H1 (cell line): Measurements from ENCODE around the gene ABCD4. TPM values are rescaled to one million over a fixed set of nuclear protein-coding genes. Genes with fewer than 3 reads are reported as not detected.

Experiments
- CTCF ChIA-PET: fragments of 300-600 bp; sonication (Branson Sonifier 250); formaldehyde crosslinking; loops from one replicate; lab custom pipeline; 2021; ENCODE audit not compliant: partially characterized antibody; lab: Charles Lee
- POLR2A ChIA-PET: fragments of 300-600 bp; sonication (Branson Sonifier 250); formaldehyde crosslinking; loops from one replicate; lab custom pipeline; 2021; ENCODE audit warnings: inconsistent platforms; ENCODE audit not compliant: partially characterized antibody; lab: Charles Lee
- DNase-seq, 2 experiments: peaks; one replicate each; pipeline versions ENCODE4 v3.0.0 to v3.0.0-alpha.2; 2010 to 2022; ENCODE audit warnings: low spot score in 2 of 2, low read depth in 1 of 2, mixed read lengths in 1 of 2
- FAIRE-seq: peaks from 2 replicates; lab custom pipeline; 2011; peaks lifted over from hg19 to GRCh38; lab: Jason Lieb, UNC
- H2AFZ ChIP-seq: 2 replicates; pipeline ENCODE4 v1.8.1; 2012; ENCODE audit warnings: low read length, inconsistent platforms
- H2AK5ac ChIP-seq: 2 replicates; pipeline ENCODE4 v1.6.1; 2013; ENCODE audit warnings: low read depth, low read length
- H2BK120ac ChIP-seq: replicated peaks from 2 replicates; pipeline ENCODE3; 2013; ENCODE audit warnings: low read depth, low read length, inconsistent platforms
- H2BK12ac ChIP-seq: 2 replicates; pipeline ENCODE4 v1.6.1; 2013; ENCODE audit warnings: low read depth, low read length
- H2BK15ac ChIP-seq: 2 replicates; pipeline ENCODE4 v1.6.1; 2013; ENCODE audit warnings: low read length
- H2BK20ac ChIP-seq: 2 replicates; pipeline ENCODE4 v1.6.1; 2013; ENCODE audit warnings: low read length
- H2BK5ac ChIP-seq: 2 replicates; pipeline ENCODE4 v1.6.1; 2013; ENCODE audit warnings: low read depth, low read length
- H3K14ac ChIP-seq: 2 replicates; pipeline ENCODE4 v1.6.1; 2013; ENCODE audit warnings: inconsistent platforms; ENCODE audit not compliant: insufficient read length
- H3K18ac ChIP-seq: 2 replicates; pipeline ENCODE4 v1.6.1; 2013; ENCODE audit warnings: low read length; ENCODE audit errors: extremely low read depth
- H3K23ac ChIP-seq: 2 replicates; pipeline ENCODE4 v1.6.1; 2013; ENCODE audit warnings: inconsistent platforms; ENCODE audit not compliant: insufficient read length
- H3K23me2 ChIP-seq: 2 replicates; pipeline ENCODE4 v1.6.1; 2013; ENCODE audit warnings: low read depth, low read length
- H3K27ac ChIP-seq: 2 replicates; pipeline ENCODE4 v1.6.1; 2011; ENCODE audit warnings: low read depth, low read length, inconsistent platforms
- H3K27me3 ChIP-seq, 4 experiments: replicated peaks in 1 of 4; 1 replicate in 1 of 4; 2 replicates in 3 of 4; pipeline versions ENCODE4 v1.6.1 to v1.8.1; 2011 to 2013; ENCODE audit warnings: low read length in 3 of 4, mild to moderate bottlenecking in 3 of 4, inconsistent platforms in 2 of 4, mixed read lengths in 2 of 4, moderate library complexity in 1 of 4; ENCODE audit not compliant: control insufficient read depth in 3 of 4, insufficient read depth in 3 of 4; ENCODE audit errors: extremely low read depth in 1 of 4
- H3K36me3 ChIP-seq, 4 experiments: 2 replicates each; pipeline versions ENCODE4 v1.6.1 to v1.8.1; 2011 to 2013; ENCODE audit warnings: mild to moderate bottlenecking in 4 of 4, low read length in 3 of 4, moderate library complexity in 2 of 4, control low read depth in 1 of 4, inconsistent platforms in 1 of 4; ENCODE audit not compliant: insufficient read depth in 4 of 4, control insufficient read depth in 2 of 4
- H3K4ac ChIP-seq: replicated peaks from 2 replicates; pipeline ENCODE3; 2013; ENCODE audit warnings: low read length, low read depth, mixed read lengths, inconsistent platforms; ENCODE audit not compliant: insufficient read length
- H3K4me1 ChIP-seq, 4 experiments: replicated peaks in 1 of 4; 1 replicate in 1 of 4; 2 replicates in 3 of 4; pipeline versions ENCODE4 v1.6.1 to v1.8.1; 2011 to 2013; ENCODE audit warnings: low read length in 3 of 4, inconsistent platforms in 2 of 4, mixed read lengths in 1 of 4; ENCODE audit not compliant: insufficient read depth in 4 of 4, control insufficient read depth in 3 of 4
- H3K4me2 ChIP-seq, 2 experiments: 2 replicates each; pipeline versions ENCODE4 v1.6.1 to v1.8.1; 2011 to 2013; ENCODE audit warnings: low read depth in 2 of 2, low read length in 2 of 2, control low read depth in 1 of 2, inconsistent platforms in 1 of 2, mild to moderate bottlenecking in 1 of 2; ENCODE audit not compliant: insufficient read depth in 1 of 2
- H3K4me3 ChIP-seq, 4 experiments: fragments of 200-600, 300-600 bp in 1 of 4; sonication (generic), shearing (Covaris generic), sonication (Bioruptor Twin) in 1 of 4; 2 replicates each; pipeline versions ENCODE4 v1.5.1 to v1.8.1; 2011 to 2016; ENCODE audit warnings: low read length in 4 of 4, low read depth in 3 of 4, control low read depth in 2 of 4, inconsistent platforms in 2 of 4, mild to moderate bottlenecking in 2 of 4, mixed read lengths in 1 of 4, moderate library complexity in 1 of 4; ENCODE audit not compliant: insufficient read depth in 2 of 4; ENCODE audit errors: extremely low read depth in 1 of 4
- H3K56ac ChIP-seq: replicated peaks from 2 replicates; pipeline ENCODE3; 2013; ENCODE audit warnings: low read depth, mild to moderate bottlenecking, mixed read lengths, low read length, inconsistent platforms; ENCODE audit not compliant: insufficient read length
- H3K79me1 ChIP-seq: 2 replicates; pipeline ENCODE4 v1.6.1; 2013; ENCODE audit warnings: low read depth, low read length, control low read depth
- H3K79me2 ChIP-seq, 2 experiments: 2 replicates each; pipeline versions ENCODE4 v1.6.1 to v1.8.1; 2012 to 2013; ENCODE audit warnings: low read length in 2 of 2, mild to moderate bottlenecking in 2 of 2, inconsistent platforms in 1 of 2; ENCODE audit not compliant: insufficient read depth in 2 of 2, control insufficient read depth in 1 of 2
- H3K9ac ChIP-seq, 4 experiments: replicated peaks in 1 of 4; 1 replicate in 1 of 4; 2 replicates in 3 of 4; pipeline versions ENCODE4 v1.6.1 to v1.8.1; 2011 to 2013; ENCODE audit warnings: low read depth in 3 of 4, low read length in 3 of 4, control low read depth in 2 of 4, mild to moderate bottlenecking in 2 of 4, moderate library complexity in 2 of 4, inconsistent platforms in 1 of 4; ENCODE audit errors: extremely low read depth in 1 of 4
- H3K9me3 ChIP-seq, 2 experiments: 2 replicates each; pipeline versions ENCODE4 v1.6.1 to v1.8.1; 2012 to 2013; ENCODE audit warnings: mild to moderate bottlenecking in 2 of 2, moderate library complexity in 2 of 2, control low read depth in 1 of 2, inconsistent platforms in 1 of 2, low read depth in 1 of 2, low read length in 1 of 2, mixed read lengths in 1 of 2; ENCODE audit not compliant: insufficient read depth in 2 of 2
- H4K20me1 ChIP-seq, 2 experiments: replicated peaks in 1 of 2; 2 replicates each; pipeline versions ENCODE3 to v1.8.1; 2011 to 2013; ENCODE audit warnings: inconsistent platforms in 2 of 2, low read length in 2 of 2, mild to moderate bottlenecking in 1 of 2; ENCODE audit not compliant: insufficient read depth in 2 of 2, control insufficient read depth in 1 of 2
- H4K5ac ChIP-seq: 2 replicates; pipeline ENCODE4 v1.6.1; 2013; ENCODE audit warnings: low read length, low read depth, mixed read lengths, inconsistent platforms; ENCODE audit not compliant: insufficient read length
- H4K8ac ChIP-seq: 2 replicates; pipeline ENCODE4 v1.8.0; 2013; ENCODE audit warnings: mild to moderate bottlenecking, moderate library complexity, low read length, inconsistent platforms; ENCODE audit not compliant: insufficient read depth; ENCODE audit errors: extremely low read depth
- H4K91ac ChIP-seq: replicated peaks from 2 replicates; pipeline ENCODE3; 2013; ENCODE audit warnings: low read length, mixed read lengths, inconsistent platforms; ENCODE audit not compliant: insufficient read length
- CBX5 ChIP-seq: fragments of 300-800, 300-1000 bp; sonication (generic); IDR thresholded peaks from 2 replicates; pipeline ENCODE4 v1.7.1; 2016; ENCODE audit warnings: antibody characterized with exemption, low read length, low read depth
- CHD2 ChIP-seq: IDR thresholded peaks from 2 replicates; pipeline ENCODE4 v1.6.1; 2012; ENCODE audit warnings: low read length, improper control_type of control experiment
- EP300 ChIP-seq, 2 experiments: IDR thresholded peaks; 1 replicate in 1 of 2; 2 replicates in 1 of 2; pipeline ENCODE4 v1.6.1; 2011 to 2012; ENCODE audit warnings: low read depth in 2 of 2, low read length in 2 of 2, mild to moderate bottlenecking in 2 of 2, borderline replicate concordance in 1 of 2, inconsistent platforms in 1 of 2, moderate library complexity in 1 of 2
- MAFK ChIP-seq: IDR thresholded peaks from 2 replicates; pipeline ENCODE4 v1.6.1; 2012; ENCODE audit warnings: low read depth, mild to moderate bottlenecking, improper control_type of control experiment, low read length
- POLR2AphosphoS5 ChIP-seq: IDR thresholded peaks from 2 replicates; pipeline ENCODE4 v1.6.1; 2011; ENCODE audit warnings: low read depth, low read length
- SAP30 ChIP-seq: fragments of 300-600 bp; sonication (generic); IDR thresholded peaks from 2 replicates; pipeline ENCODE4 v1.7.1; 2012; ENCODE audit warnings: low read length, moderate library complexity, mild to moderate bottlenecking, inconsistent platforms; ENCODE audit not compliant: insufficient read depth, insufficient replicate concordance
- SIX5 ChIP-seq: IDR thresholded peaks from 2 replicates; pipeline ENCODE4 v1.6.1; 2011; ENCODE audit warnings: mild to moderate bottlenecking, low read depth, low read length
- SP1 ChIP-seq: IDR thresholded peaks from 2 replicates; pipeline ENCODE4 v1.6.1; 2011; ENCODE audit warnings: low read depth, low read length
- SRF ChIP-seq: IDR thresholded peaks from 2 replicates; pipeline ENCODE4 v1.6.1; 2011; ENCODE audit warnings: mild to moderate bottlenecking, low read depth, low read length, moderate library complexity
- WGBS, 2 experiments: shearing (Covaris generic) in 1 of 2; methylation state at CpG; one replicate each; pipeline versions ENCODE4 v1.1.6 to v1.1.7; 2013 to 2015; ENCODE audit warnings: low lambda C conversion rate in 2 of 2, mixed read lengths in 2 of 2, inconsistent platforms in 1 of 2, low coverage in 1 of 2, missing lambda C conversion rate in 1 of 2; ENCODE audit not compliant: insufficient replicate concordance in 2 of 2, insufficient coverage in 1 of 2, insufficient read length in 1 of 2; ENCODE audit errors: extremely low coverage in 1 of 2, missing lambda C conversion rate in 1 of 2; 5-methylcytosine and 5-hydroxymethylcytosine counted together
- polyA plus RNA-seq, 7 experiments: library from polyadenylated mRNA; depleted of rRNA in 3 of 7; stranded (reverse) in 5 of 7; unstranded in 2 of 7; fragments of >200 nt in 5 of 7; fragments of 200-250 nt in 2 of 7; gene quantifications; 1 replicate in 5 of 7; 2 replicates in 1 of 7; 4 replicates in 1 of 7; pipeline versions ENCODE4 v1.2.1 to v1.2.3, GENCODE V29; 2011 to 2013; ENCODE audit warnings: missing spikeins in 2 of 7, mixed read lengths in 2 of 7
- total RNA-seq: library from RNA; stranded (reverse); fragmentation: NEBNext Ultra II Directional; extraction: Animal tissue kit (Norgen Biotek cat#: 25700); gene quantifications from 2 replicates; pipeline ENCODE4 v1.2.1, GENCODE V29; 2021
- TF ChIP-seq, protein P1 (sequence below): IDR thresholded peaks from 2 replicates; pipeline ENCODE4 v1.6.1; 2012; ENCODE audit warnings: low read length, inconsistent platforms

ABCD4 gene
- total and polyA plus RNA-seq, 2 of the 8 experiments (the other 6 are each of a cell fraction or from before 2014, with no cell fraction given) = 47.9 to 97.7 TPM

DNA sequence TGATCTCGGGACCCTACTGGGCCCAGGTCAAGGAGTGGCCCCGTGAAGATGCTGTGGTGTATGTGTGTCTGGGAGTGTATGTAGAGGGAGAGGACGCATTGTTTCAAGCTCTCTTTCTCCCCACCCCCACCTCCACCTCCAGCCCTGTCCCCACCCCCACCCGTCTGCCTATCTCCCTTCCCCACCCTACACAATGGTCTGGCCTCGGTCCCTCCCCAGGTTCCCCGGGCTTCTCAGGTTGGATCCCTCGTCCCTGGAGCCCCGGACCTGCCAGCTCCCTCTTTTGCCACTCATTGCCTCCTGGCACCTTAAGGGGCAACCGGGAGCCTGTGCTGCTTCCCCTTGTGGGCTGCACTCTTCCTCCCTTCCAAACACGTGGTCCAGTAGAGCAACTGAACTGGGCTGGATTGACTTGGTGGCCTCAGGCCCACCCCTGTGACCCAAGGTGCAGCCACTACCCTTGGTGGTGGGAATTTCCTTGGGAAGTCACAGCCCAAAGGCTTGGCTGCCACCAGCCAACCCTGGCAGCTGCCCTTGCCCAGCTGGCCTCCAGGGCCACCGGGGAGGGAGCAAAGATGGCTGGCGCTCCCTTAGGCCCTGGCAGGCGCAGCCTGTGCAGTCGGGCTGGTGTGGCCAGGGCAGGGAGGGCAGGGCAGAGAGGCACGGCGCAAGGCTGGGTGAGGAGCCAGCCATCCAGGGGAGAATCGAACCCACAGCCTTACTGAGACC, 46.2 kb upstream of the ABCD4 start:
- H3K27ac ChIP-seq = peak overlapping the region; percentile 92
- peak overlapping the region; percentile 100 for H3K18ac ChIP-seq
- H2AFZ ChIP-seq = no peak overlapping the region
- H3K36me3 ChIP-seq = peaks cover 0 to 21% (median 0%) of the 10 kb centered on the region in 4 experiments; a peak in 2 of 8 replicates
- peaks cover 43 to 79% of the 10 kb centered on the region in 2 experiments for H3K79me2 ChIP-seq
- peak overlapping the region; percentile 35 for H3K14ac ChIP-seq
- H2BK120ac ChIP-seq = peak overlapping the region; percentile 89
- peak overlapping the region; percentile 73 for H3K56ac ChIP-seq
- peak overlapping the region; percentile 95 to 96 for H3K4me2 ChIP-seq
- H3K27me3 ChIP-seq = no peaks in the 10 kb centered on the region
- peaks cover 4 to 20% (median 12%) of the 10 kb centered on the region in 4 experiments for H3K4me1 ChIP-seq
- H2BK12ac ChIP-seq = peak overlapping the region; percentile 63
- H4K91ac ChIP-seq = peak overlapping the region; percentile 99
- H2AK5ac ChIP-seq = peak overlapping the region; percentile 41; the same call in 1 of the 2 replicates
- peak overlapping the region; percentile 97 for H2BK5ac ChIP-seq
- H3K9ac ChIP-seq = peak overlapping the region; percentile 70 to 93 (median 81)
- 2% methylated on average over 14 of the region's 17 CpGs; no CpG with 5 or more reads in 1 of the 2 experiments for WGBS, 2 experiments
- DNase-seq = no peak
- peaks cover 13 to 16% of the 10 kb centered on the region in 2 experiments for H4K20me1 ChIP-seq
- FAIRE-seq = no peak
- no peaks in the 10 kb centered on the region for H3K79me1 ChIP-seq
- H3K4me3 ChIP-seq = peak overlapping the region; percentile 87 to 98 (median 90)
- H3K23me2 ChIP-seq = peaks cover 30% of the 10 kb centered on the region
- H3K4ac ChIP-seq = peak overlapping the region; percentile 61
- ChIA-PET POLR2A (interaction anchor here (0.6 to 15.0 kb wide), 28 partner anchors 9 to 559 kb away, joined by 3 to 282 read pairs (median 4); partner anchors contain the start of genes ABCD4 and SYNDIG1L), CTCF (interaction anchor here (0.8 to 8.5 kb wide), 17 partner anchors 10 to 152 kb away, joined by 3 to 49 read pairs (median 4); partner anchors contain the start of gene ABCD4)
- H4K5ac ChIP-seq = peak overlapping the region; percentile 97
- H3K23ac ChIP-seq = no peak overlapping the region
- H2BK20ac ChIP-seq = 0 out of 2 replicates have a peak overlapping the region, but pooled peaks have one; percentile 38
- H3K9me3 ChIP-seq = no peaks in the 10 kb centered on the region
- peak overlapping the region; percentile 74; the same call in 1 of the 2 replicates for H2BK15ac ChIP-seq
- peak overlapping the region; percentile 96; the same call in 1 of the 2 replicates for H4K8ac ChIP-seq
- no peak for TF ChIP-seq CBX5
- no peak for TF ChIP-seq MAFK
- no peak for TF ChIP-seq SP1
- TF ChIP-seq, protein P1, sequence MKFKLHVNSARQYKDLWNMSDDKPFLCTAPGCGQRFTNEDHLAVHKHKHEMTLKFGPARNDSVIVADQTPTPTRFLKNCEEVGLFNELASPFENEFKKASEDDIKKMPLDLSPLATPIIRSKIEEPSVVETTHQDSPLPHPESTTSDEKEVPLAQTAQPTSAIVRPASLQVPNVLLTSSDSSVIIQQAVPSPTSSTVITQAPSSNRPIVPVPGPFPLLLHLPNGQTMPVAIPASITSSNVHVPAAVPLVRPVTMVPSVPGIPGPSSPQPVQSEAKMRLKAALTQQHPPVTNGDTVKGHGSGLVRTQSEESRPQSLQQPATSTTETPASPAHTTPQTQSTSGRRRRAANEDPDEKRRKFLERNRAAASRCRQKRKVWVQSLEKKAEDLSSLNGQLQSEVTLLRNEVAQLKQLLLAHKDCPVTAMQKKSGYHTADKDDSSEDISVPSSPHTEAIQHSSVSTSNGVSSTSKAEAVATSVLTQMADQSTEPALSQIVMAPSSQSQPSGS = no peak
- no peak for TF ChIP-seq SRF
- no peak for TF ChIP-seq SAP30
- no peak for TF ChIP-seq SIX5
- TF ChIP-seq EP300 (IDR thresholded peaks at IDR 0.05; ENCODE audit: borderline replicate concordance in 1 of 2, low read depth in 2 of 2, low read length in 2 of 2) = no peak
- no peak for TF ChIP-seq CHD2
- peak; percentile 76 for TF ChIP-seq POLR2AphosphoS5
